Prostate gland (tissue), 2 donors: ENCODE data around the gene AMBP.

ENCODE experiments used
- CTCF ChIP-seq, 4 experiments: fragments of 200-600 bp in 2 of 4; fragments of 450-650 bp in 2 of 4; sonication (generic) in 2 of 4; IDR thresholded peaks; 1 replicate in 3 of 4; 2 replicates in 1 of 4; pipeline ENCODE4 v1.5.1; 2016 to 2019; ENCODE audit warnings: antibody characterized with exemption in 4 of 4, mild to moderate bottlenecking in 2 of 4, moderate library complexity in 2 of 4
- POLR2A ChIP-seq: fragments of 450-650 bp; IDR thresholded peaks from one replicate; pipeline ENCODE4 v1.6.1; 2016; ENCODE audit warnings: antibody characterized with exemption, mild to moderate bottlenecking

- TF ChIP-seq CTCF (IDR thresholded peaks at IDR 0.05) (no peak), POLR2A (no peak)
Measured at GRCh38 chr9:114034196-114034595, 43.9 kb downstream of the AMBP start.
